Activated T-cell treated with anti-CD3 and anti-CD28 coated beads for 4 hours (primary cell): ENCODE measurements around the gene ALPP.

Source experiments
- DNase-seq: peaks from one replicate; pipeline ENCODE4 v3.0.0-alpha.2; 2020

The ALPP gene

GRCh38 chr2:232431705-232432590 is 53.4 kb downstream of the ALPP start:
- no peak for DNase-seq
